ENCODE measurements around the gene EBP.
A peak's percentile ranks its signal among the peaks of the same experiment; 100 is the strongest.
"Not testable (repeated sequence)": the region's sequence is repeated elsewhere in the genome, so short reads cannot be mapped to it uniquely, and the experiment has no call there.

EBP gene

GRCh38 chrX:48509245-48509590 lies 12.4 kb upstream of the EBP start:
- peaks cover 22% of the 10 kb centered on the region for H3K4me1 Mint-ChIP-seq (ENCODE audit: low read depth)
- no peaks in the 10 kb centered on the region for H3K9me3 Mint-ChIP-seq (ENCODE audit: low read depth)
- H3K4me3 Mint-ChIP-seq, result peak overlapping the region; percentile 93
- peak overlapping the region; percentile 89 for H3K27ac Mint-ChIP-seq
- no peaks in the 10 kb centered on the region for H3K27me3 Mint-ChIP-seq
- H3K36me3 Mint-ChIP-seq, result peaks cover 2% of the 10 kb centered on the region

DNA sequence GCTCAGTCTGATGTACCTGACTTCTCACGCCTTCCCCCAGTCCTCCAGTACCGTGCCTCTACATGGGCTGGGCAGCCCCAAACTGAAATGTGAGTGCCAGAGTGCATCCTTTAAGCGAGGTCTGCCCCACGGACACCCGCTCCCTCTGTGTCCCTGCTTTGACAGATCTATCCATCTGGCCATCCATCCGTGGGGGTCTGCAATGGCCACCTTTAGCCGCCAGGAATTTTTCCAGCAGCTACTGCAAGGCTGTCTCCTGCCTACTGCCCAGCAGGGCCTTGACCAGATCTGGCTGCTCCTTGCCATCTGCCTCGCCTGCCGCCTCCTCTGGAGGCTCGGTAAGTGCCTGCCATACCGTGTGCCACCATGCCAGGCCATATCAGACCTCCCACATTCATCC lies 12.0 kb upstream of the EBP start:
- Mint-ChIP-seq H3K9me3 (ENCODE audit: low read depth) (no peaks in the 10 kb centered on the region), H3K36me3 (peaks cover 2% of the 10 kb centered on the region), H3K27ac (peak overlapping the region; percentile 89), H3K27me3 (no peaks in the 10 kb centered on the region), H3K4me3 (peak overlapping the region; percentile 93), H3K4me1 (ENCODE audit: low read depth) (peaks cover 22% of the 10 kb centered on the region)

GRCh38 chrX:48511560-48511959 lies 10.0 kb upstream of the EBP start:
- Mint-ChIP-seq H3K27ac (no peak overlapping the region), H3K9me3 (ENCODE audit: low read depth) (no peaks in the 10 kb centered on the region), H3K27me3 (no peaks in the 10 kb centered on the region), H3K36me3 (peaks cover 2% of the 10 kb centered on the region), H3K4me3 (no peak overlapping the region), H3K4me1 (ENCODE audit: low read depth) (peaks cover 25% of the 10 kb centered on the region)

DNA sequence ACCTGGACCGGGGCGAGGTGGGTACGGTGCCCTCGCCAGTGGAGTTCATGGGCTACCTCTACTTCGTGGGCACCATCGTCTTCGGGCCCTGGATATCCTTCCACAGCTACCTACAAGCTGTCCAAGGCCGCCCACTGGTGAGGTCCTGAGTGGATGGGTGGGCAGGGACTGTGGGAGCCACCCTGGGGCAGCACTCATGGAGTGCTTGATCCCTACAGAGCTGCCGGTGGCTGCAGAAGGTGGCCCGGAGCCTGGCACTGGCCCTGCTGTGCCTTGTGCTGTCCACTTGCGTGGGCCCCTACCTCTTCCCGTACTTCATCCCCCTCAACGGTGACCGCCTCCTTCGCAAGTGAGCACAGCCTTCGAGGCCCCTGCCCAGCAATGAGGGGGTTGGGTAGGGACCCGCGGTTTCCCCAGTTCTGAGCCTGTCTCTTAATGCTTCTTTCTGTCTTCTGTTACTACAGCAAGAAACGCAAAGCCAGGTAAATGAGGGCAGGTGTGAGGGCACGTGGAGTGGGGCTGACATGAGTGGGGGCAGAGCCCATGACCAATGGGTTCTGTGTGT lies 9.2 kb upstream of the EBP start:
- Mint-ChIP-seq H3K36me3 (peaks cover 2% of the 10 kb centered on the region), H3K27me3 (no peaks in the 10 kb centered on the region), H3K4me3 (no peak overlapping the region), H3K27ac (no peak overlapping the region), H3K4me1 (ENCODE audit: low read depth) (peaks cover 30% of the 10 kb centered on the region), H3K9me3 (ENCODE audit: low read depth) (no peaks in the 10 kb centered on the region)

DNA sequence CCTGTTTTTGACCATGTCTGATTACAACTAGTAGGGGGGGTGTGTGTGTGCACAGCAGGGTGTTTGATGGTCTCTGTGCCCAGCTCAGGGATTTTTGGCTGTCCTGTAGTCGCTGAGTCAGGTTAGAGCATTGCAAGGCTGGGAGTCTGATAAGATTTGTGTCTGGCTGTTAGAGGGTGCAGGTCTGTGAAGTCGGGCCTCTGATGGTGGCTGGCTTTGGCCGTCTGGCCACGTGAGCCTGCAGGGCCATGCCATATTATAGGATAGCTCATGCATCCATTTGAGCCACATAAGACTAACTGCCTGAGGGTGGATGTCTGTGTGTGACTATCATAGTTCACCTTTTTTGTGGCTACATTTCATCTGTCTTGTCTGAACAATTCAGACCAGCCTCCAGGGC lies 7.9 kb upstream of the EBP start:
- no peak overlapping the region for H3K27ac Mint-ChIP-seq
- H3K27me3 Mint-ChIP-seq, result no peaks in the 10 kb centered on the region
- H3K9me3 Mint-ChIP-seq (ENCODE audit: low read depth), result no peaks in the 10 kb centered on the region
- H3K4me1 Mint-ChIP-seq (ENCODE audit: low read depth), result peaks cover 26% of the 10 kb centered on the region
- H3K4me3 Mint-ChIP-seq, result no peak overlapping the region
- H3K36me3 Mint-ChIP-seq, result peaks cover 2% of the 10 kb centered on the region

DNA sequence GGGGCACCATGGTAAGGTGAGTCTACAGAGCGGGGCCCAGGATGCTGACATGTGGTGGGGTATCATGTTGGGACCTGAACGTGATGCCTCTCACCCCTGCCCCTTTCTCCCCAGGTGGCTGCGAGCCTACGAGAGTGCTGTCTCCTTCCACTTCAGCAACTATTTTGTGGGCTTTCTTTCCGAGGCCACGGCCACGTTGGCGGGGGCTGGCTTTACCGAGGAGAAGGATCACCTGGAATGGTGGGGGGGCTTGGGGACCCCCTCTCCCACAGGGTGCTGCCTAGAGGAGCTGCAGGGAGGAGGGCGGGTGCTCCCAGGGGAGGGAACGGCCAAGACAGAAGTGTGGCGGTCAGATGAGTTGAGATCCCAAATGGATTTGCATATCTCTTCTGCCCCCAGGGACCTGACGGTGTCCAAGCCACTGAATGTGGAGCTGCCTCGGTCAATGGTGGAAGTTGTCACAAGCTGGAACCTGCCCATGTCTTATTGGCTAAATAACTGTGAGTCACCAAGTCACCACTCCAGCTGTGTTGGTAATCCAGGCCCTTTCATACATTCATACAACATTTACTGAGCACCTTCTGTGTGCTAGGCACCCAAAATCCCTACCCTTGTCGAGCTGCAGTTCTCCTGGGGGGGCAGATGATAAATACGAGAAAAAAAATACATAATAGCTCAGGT lies 7.3 kb upstream of the EBP start:
- Mint-ChIP-seq H3K27me3 (no peaks in the 10 kb centered on the region), H3K27ac (no peak overlapping the region), H3K9me3 (ENCODE audit: low read depth) (no peaks in the 10 kb centered on the region), H3K36me3 (peaks cover 2% of the 10 kb centered on the region), H3K4me1 (ENCODE audit: low read depth) (peaks cover 27% of the 10 kb centered on the region), H3K4me3 (no peak overlapping the region)

DNA sequence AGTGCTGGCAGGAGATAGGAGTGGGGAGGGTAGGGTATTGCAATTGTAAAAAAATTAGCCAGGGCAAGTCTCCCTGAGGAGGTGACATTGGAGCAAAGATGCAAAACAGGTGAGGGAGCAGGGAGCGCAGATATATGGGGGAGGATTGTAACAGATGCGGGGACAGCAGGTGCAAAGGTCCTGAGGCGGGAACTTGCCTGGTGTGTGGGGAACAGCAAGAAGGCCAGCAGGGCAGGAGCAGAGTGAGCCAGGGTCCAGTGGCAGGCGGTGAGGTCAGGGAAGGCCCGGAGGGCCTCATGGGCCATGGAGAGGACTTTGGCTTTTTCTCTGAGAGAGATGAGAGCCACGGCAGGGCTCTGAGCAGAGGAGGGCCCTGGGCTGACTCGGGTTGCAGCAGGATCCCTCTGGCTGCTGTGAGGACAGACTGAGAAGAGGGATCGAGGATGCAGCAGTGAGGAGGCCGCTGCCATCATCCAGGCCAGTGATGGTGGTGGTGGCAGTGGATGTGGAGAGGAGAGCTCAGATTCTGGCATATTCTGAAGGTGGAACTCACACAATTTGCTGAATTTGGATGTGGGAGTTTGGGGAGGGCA lies 6.6 kb upstream of the EBP start:
- H3K4me3 Mint-ChIP-seq, result no peak overlapping the region
- H3K27me3 Mint-ChIP-seq, result no peaks in the 10 kb centered on the region
- H3K4me1 Mint-ChIP-seq (ENCODE audit: low read depth), result peaks cover 24% of the 10 kb centered on the region
- no peaks in the 10 kb centered on the region for H3K9me3 Mint-ChIP-seq (ENCODE audit: low read depth)
- H3K36me3 Mint-ChIP-seq, result peaks cover 2% of the 10 kb centered on the region
- H3K27ac Mint-ChIP-seq, result peak overlapping the region; percentile 61

DNA sequence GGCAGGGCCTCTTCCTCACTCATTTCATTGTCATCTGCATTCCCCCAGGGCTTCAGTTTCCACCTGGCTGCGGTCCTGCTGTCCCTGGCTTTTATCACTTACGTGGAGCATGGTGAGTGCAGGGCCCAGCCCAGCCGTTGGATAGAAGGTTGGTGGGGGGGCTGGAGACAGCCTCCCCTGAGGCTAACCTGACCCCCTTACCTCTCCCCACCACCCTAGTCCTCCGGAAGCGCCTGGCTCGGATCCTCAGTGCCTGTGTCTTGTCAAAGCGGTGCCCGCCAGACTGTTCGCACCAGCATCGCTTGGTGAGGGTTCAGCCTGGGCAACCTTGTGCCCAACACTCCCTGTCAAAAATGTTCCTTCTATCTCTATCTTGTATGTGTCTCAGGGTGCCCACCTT lies 5.8 kb upstream of the EBP start:
- Mint-ChIP-seq H3K27me3 (no peaks in the 10 kb centered on the region), H3K4me1 (ENCODE audit: low read depth) (peaks cover 23% of the 10 kb centered on the region), H3K36me3 (no peaks in the 10 kb centered on the region), H3K9me3 (ENCODE audit: low read depth) (no peaks in the 10 kb centered on the region), H3K27ac (no peak overlapping the region), H3K4me3 (no peak overlapping the region)

DNA sequence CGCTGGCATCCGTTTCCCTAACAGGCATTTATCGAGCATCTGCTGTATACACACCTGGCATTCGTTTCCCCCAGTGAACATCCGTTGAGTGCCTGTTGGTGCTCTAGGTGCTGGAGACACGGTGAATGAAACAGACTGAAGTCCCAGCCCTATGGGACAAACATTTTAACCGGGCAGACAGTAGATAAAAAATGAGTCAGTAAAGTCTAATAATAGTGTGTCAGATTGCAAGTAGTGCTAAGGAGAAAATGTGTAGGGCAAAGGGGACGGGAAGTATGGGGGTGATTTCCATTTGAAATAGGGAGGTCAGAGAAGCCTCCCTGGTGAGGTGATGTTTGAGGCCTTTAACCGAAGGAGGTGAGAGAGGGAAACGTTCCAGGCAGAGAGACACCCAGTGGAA lies 5.3 kb upstream of the EBP start:
- Mint-ChIP-seq H3K9me3 (ENCODE audit: low read depth) (no peaks in the 10 kb centered on the region), H3K4me3 (no peak overlapping the region), H3K27ac (no peak overlapping the region), H3K27me3 (no peaks in the 10 kb centered on the region), H3K36me3 (no peaks in the 10 kb centered on the region), H3K4me1 (ENCODE audit: low read depth) (peaks cover 24% of the 10 kb centered on the region)

- Mint-ChIP-seq H3K4me3 (no peak overlapping the region), H3K36me3 (no peaks in the 10 kb centered on the region), H3K27me3 (no peaks in the 10 kb centered on the region), H3K4me1 (ENCODE audit: low read depth) (peaks cover 23% of the 10 kb centered on the region), H3K9me3 (ENCODE audit: low read depth) (no peaks in the 10 kb centered on the region), H3K27ac (no peak overlapping the region)
Measured at GRCh38 chrX:48516987-48517386, 4.6 kb upstream of the EBP start.

DNA sequence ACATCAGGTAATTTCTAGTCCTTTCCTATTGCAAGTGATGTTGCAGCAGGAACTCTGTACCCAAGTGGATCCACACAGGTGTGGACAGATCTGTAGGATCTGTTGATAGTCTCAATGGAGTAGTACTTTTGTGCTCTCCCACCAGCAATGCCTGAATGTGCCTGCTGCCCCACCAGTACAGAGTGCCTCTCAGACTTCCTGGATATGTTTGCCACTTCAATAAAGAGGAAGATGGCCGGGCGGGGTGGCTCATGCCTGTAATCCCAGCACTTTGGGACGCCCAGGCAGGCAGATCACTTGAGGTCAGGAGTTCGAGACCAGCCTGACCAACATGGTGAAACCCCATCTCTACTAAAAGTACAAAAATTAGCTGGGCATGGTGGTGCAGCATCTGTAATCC lies 2.1 kb upstream of the EBP start:
- H3K27ac Mint-ChIP-seq, result peak overlapping the region; percentile 16
- not testable (repeated sequence) for H3K4me3 Mint-ChIP-seq; H3K27me3 Mint-ChIP-seq; H3K36me3 Mint-ChIP-seq; H3K9me3 Mint-ChIP-seq (ENCODE audit: low read depth)
- peaks cover 28% of the 10 kb centered on the region for H3K4me1 Mint-ChIP-seq (ENCODE audit: low read depth)

DNA sequence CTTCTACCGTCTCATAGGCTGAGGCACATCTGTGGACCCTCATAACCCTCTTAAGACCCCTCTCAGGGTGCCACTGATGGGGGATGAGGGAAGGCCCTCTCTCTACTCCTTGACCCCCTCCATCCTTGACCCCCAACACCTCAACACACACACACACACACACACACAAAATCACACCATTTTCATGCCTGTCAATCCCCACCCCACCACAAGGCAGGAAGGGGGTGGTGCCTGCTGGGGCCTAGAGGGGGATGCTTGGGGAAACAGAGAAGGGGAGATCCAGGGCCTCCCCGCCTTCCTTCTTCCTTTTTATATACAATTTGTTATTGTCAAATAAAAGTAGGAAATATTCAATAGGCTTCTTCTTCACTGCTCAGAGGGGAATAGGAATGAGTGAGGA lies 1.2 kb upstream of the EBP start:
- Mint-ChIP-seq H3K27me3 (no peaks in the 10 kb centered on the region), H3K36me3 (no peaks in the 10 kb centered on the region), H3K4me1 (ENCODE audit: low read depth) (peaks cover 31% of the 10 kb centered on the region), H3K9me3 (ENCODE audit: low read depth) (no peaks in the 10 kb centered on the region), H3K27ac (peak overlapping the region; percentile 98), H3K4me3 (peak overlapping the region; percentile 91)

DNA sequence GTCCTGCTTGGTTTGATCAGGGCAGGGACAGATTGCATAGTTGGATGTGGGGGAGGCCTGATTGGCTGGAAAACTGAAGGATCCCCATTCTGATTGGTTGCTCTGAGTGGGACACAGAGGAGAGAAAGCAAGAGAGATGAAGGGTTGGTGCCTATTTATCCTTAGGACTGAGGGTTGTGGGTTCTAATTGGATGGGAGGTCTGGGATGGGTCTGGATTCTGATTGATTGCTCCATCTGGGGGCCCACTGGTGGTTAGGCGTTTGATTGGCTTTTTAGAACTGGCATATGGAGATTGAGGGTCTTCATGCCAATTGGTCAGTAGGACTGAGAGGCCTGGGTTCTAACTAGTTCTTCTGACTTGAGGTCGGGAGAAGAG lies 644 bp upstream of the EBP start:
- H3K9me3 Mint-ChIP-seq (ENCODE audit: low read depth), result no peaks in the 10 kb centered on the region
- H3K4me3 Mint-ChIP-seq, result peak overlapping the region; percentile 91
- no peaks in the 10 kb centered on the region for H3K27me3 Mint-ChIP-seq
- H3K36me3 Mint-ChIP-seq, result no peaks in the 10 kb centered on the region
- peaks cover 31% of the 10 kb centered on the region for H3K4me1 Mint-ChIP-seq (ENCODE audit: low read depth)
- H3K27ac Mint-ChIP-seq, result peak overlapping the region; percentile 98

- H3K27ac Mint-ChIP-seq, result peak overlapping the region; percentile 98
- peaks cover 25% of the 10 kb centered on the region for H3K4me1 Mint-ChIP-seq (ENCODE audit: low read depth)
- H3K9me3 Mint-ChIP-seq (ENCODE audit: low read depth), result no peaks in the 10 kb centered on the region
- H3K4me3 Mint-ChIP-seq, result peak overlapping the region; percentile 91
- H3K36me3 Mint-ChIP-seq, result no peaks in the 10 kb centered on the region
- no peaks in the 10 kb centered on the region for H3K27me3 Mint-ChIP-seq
Measured at GRCh38 chrX:48522291-48522690, 683 bp downstream of the EBP start.

DNA sequence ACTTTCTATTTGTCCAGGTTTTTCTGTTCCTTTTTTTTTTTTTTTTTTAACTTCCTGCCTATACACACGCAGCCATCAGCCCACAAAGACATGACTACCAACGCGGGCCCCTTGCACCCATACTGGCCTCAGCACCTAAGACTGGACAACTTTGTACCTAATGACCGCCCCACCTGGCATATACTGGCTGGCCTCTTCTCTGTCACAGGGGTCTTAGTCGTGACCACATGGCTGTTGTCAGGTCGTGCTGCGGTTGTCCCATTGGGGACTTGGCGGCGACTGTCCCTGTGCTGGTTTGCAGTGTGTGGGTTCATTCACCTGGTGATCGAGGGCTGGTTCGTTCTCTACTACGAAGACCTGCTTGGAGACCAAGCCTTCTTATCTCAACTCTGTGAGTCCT lies 2.1 kb downstream of the EBP start:
- Mint-ChIP-seq H3K27ac (peak overlapping the region; percentile 10), H3K9me3 (ENCODE audit: low read depth) (no peaks in the 10 kb centered on the region), H3K27me3 (no peaks in the 10 kb centered on the region)

GRCh38 chrX:48525853-48526252 lies 4.2 kb downstream of the EBP start:
- H3K27me3 Mint-ChIP-seq; H3K4me3 Mint-ChIP-seq; H3K27ac Mint-ChIP-seq; H3K36me3 Mint-ChIP-seq; H3K9me3 Mint-ChIP-seq (ENCODE audit: low read depth): not testable (repeated sequence)
- H3K4me1 Mint-ChIP-seq (ENCODE audit: low read depth), result peaks cover 17% of the 10 kb centered on the region

More for the DNA sequence above, 2.1 kb downstream of the EBP start:
- Mint-ChIP-seq H3K36me3 (no peaks in the 10 kb centered on the region), H3K4me3 (peak overlapping the region; percentile 68), H3K4me1 (ENCODE audit: low read depth) (peaks cover 25% of the 10 kb centered on the region)

Measured in activated naive CD8-positive, alpha-beta T cell (primary cell).